Stimulated activated CD4-positive, alpha-beta T cell treated with anti-CD3 and anti-CD28 coated beads, Interleukin-2, amount 100 ng/mL, for 4 hours (primary cell): ENCODE results near the gene CCDC180.
"Not testable (repeated sequence)": the region's sequence is repeated elsewhere in the genome, so short reads cannot be mapped to it uniquely, and the experiment has no call there.

Experiments
- DNase-seq: peaks from one replicate; pipeline ENCODE4 v3.0.0-alpha.2; 2020; ENCODE audit warnings: low read depth

Gene CCDC180

DNA sequence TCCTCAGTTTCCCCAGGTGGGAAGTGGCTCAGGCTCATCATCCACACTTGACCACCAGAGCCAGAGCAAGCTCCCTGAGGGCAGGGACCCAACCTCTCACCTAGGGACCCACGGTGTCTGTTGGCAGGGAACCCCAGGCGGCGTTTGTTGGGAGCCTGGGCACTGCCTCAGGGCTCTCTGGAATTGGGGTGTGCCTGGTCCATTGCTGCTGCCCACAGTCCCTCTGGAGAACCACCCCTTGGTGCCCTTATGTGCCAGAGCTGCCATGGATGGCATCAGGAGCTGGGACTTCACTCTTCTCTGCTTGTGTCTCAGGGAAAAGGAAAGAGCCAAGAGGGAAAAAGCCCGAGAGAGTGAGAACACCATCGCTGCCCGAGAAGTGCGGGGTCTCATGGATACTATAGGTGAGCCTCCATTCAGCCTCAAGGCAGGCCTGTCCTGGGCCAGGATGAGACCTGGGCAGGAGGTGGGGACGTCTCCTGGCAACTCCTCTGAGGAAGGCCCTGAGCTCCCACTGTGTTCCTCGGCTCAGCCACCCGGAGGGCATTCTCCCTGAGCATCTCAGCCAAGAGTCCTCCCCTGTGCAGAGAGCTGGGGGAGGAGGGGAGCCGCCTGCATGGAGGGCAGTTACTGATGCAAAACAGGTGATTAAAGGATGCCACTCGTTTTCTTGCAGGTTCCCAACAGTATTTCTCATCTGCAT is 4.5 kb downstream of the CCDC180 start:
- DNase-seq, result no peak

DNA sequence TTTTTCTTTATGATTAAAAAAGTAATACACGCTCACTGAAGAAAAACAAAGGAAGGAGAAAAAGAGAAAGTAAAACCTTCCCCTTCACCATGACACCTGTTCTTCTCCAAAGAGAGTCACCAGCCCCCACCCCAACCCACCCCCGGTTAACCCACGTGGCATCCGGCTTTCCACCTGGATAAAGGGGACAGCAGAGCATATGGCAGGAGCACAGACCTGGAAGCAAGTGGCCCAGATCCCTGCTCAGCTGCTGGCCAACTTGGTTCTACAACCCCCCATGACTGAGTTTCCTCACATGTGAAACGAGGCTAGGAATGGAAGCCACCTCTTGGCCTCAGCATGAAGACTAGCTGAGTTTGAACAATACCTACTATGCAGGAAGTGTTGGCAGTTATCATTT is 5.1 kb downstream of the CCDC180 start:
- no peak for DNase-seq

DNA sequence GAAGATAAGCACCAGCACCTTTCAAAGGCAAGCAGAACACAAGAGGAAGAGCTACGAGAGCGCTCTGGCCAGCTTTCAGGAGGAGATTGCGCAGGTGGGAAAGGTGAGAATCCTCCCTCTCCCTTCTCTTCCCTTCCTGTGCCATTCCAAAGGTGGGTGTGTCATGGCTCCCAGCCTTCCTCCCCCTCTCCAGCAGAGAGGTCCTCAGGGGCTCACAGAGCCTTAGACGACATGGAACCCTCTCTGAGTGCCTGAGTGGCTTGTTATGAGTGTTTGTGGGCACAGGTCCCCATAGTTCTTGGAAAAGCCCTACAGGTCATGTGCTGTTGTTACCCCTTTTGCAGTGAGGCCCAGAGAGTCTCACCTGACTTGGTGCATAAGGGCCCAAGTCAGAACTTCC is 5.8 kb downstream of the CCDC180 start:
- no peak for DNase-seq

DNA sequence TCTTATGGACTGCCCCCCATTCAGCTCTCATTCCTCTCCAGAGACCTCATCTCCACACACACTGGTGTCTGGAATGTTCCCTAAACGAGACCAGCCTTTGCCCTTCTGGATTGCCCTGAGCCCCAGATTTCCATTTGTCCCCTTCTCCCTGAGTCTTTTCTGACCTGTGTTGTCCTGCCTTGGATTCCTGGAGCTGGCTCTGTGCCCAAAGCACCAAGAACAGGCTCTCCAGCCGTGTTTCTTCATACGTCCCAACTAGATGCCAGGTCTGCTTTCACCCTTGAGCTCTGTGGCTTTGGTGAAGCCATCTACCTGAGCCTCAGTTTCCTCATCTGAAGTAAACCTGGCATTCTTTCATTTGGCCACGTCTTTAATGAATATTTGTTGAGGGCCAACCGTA is 6.3 kb downstream of the CCDC180 start:
- DNase-seq, result no peak

DNA sequence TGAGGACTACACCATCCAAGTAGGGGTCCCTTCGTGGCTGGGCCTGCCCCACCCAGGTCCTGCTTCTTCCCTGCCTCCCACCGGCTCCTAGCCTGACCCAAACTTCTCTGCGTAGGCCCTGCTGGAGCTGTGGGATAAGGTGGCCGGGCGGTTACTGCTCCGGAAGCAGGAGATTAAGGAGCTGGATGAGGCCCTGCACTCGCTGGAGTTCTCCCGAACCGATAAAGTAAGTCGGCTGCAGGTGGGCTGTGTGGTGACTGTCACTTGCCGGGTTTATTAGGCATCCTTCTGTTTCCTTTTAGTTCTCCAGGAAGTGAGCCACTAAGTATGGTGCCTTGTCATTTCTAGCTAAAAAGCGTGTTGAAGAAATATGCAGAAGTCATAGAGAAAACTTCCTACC is 7.0 kb downstream of the CCDC180 start:
- DNase-seq, result no peak

DNA sequence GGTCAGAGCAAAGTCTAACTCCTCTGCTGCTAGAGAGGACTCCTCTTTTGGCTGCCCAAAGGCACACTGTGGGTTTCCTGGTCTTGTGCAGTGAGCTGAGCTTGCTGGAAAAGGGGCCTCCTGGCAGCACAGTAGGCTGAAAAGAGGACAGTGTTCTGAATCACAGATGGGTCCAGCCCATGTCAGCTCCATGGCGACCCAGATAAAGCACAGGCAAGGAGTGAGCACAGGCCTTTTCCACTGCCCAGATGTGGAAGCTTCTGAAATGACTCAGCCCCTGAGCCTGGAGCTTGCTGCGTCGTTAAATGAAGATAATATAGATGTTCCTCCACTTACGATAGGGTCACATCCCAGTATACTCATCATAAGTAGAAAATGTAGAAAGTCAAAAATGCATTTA is 8.1 kb downstream of the CCDC180 start:
- DNase-seq, result no peak

DNA sequence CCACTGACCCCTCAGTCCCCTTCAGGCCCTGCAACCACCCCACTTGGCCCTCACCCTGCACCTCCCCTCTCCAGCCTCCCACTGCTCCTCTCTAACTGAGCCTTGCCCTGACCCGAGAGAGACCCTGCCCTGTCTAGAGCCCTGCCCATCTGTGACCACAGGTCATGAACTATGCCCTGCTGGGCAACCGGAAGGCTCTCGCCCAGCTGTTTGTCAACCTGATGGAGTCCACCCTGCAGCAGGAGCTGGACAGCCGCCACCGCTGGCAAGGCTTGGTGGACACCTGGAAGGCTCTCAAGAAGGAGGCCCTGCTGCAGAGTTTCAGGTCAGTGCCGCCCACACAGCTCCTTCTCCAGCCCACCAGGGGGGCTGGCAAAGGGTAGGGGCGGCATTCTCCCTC is 9.4 kb downstream of the CCDC180 start:
- DNase-seq, result no peak

DNA sequence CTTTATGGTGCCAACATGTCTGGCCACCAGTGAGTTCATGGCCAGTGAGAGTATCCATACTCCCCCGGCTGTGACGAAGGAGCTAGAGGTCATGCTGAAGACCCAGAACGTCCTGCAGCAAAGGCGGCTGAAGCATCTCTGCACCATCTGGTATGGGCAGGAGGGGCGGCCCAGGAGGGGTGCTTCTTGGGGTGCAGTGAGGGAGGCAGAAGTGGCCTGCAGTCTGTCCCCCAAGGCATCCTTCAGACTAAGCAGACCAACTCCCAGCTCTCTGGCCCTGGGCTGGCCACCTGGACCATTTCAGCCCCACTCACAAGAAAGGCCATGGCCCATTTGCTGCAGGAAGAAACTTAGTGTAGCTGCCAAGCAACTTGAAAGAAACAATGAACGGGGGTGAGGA is 11.0 kb downstream of the CCDC180 start:
- DNase-seq, result no peak

DNA sequence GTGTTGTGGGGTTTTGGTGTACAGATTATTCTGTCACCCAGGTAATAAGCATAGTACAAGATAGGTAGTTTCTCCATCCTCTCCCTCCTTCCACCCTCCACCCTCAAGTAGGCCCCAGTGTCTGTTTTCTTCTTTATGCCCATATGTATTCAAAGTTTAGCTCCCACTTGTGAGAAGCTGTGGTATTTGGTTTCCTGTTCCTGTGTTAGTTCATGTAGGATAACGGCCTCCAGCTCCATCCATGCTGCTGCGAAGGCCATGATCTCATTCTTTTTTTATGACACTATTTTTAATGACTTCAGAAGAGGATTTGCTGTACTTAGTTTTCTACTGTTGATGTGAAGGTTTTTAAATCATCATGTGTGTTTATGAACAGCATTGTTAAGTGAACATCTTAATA is 11.9 kb downstream of the CCDC180 start:
- DNase-seq, result no peak

DNA sequence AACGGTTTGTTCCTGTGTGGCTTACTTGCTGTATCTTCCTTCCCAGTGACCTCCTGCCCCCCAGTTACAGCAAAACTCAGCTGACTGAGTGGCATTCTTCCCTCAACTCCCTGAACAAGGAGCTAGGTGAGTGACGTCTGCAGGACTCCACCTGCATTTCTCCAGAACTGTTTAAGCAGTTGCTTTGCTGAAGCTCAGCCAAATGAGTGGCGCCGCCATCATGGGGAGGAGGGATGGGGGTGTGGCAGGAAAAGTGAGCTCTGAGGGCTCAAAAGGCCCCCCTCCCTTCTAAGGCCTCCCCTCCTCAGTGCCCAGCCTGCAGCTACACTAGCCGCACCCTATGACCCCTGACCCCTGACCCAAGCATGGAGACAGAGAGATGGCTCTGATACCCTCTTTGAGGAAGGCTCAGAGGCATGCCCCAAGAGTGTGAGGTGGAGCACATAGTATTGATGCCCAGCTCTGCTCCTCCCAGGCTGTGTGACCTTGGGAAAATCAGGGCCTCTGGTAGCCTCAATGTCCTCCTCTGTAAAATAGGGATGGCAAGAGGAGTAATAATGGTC is 12.7 kb downstream of the CCDC180 start:
- DNase-seq, result no peak

DNA sequence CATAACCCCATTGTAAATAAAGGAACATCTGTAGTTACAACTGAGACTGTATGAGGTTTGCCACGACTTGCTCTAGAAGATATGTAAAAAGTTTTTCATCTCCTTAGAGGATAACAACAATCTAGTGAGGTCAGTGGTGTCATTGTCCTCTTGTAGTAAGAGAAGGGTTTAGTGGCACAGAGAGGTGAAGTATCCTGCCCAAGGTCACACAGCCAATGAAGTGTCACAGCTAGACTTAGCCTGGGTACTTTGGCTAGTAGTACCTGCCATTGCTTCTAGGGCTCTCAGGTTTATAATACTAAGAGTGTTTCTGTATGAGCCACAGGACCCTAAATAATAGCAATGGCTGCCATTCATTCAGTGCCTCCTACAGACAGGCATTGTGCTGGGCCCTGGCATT is 13.8 kb downstream of the CCDC180 start:
- no peak for DNase-seq

DNA sequence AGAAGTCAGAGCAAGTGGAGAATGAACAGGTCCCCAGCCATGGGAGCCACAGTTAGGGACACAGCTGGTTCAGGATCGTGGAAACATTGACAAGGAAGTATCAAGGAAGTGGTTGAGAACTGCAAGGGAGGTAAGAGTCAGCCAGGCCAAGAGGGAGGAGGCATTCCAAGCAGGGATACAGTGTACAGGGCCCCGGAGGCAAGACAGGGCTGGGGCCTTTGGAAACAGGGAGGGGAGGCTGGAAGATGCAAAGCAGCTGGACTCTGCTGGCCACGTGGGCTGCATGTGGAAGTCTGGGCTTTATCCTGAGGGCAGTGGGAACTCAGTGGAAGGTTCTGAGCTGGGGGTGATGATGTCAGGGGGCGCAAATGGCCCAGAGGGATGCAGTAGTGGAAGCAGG is 14.2 kb downstream of the CCDC180 start:
- no peak for DNase-seq

DNA sequence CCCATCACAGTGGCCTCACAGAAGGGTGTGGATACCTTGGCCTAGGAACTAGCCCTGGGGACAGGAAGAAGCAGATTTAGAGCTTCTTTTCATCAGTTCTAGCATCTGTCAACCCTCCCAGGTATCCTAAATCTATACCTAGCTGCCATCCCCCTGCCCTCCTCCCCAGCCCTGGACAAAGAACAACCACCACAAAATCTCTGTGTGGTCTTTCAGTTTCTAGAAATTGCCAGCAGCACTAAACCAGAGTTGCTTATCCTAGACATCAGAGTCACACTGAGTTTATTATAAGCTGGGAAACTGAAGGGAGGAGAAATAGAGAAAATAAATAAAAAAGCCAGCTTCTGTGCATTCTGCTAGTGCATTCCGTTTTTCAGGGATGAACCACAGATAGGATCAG is 14.6 kb downstream of the CCDC180 start:
- no peak for DNase-seq

DNA sequence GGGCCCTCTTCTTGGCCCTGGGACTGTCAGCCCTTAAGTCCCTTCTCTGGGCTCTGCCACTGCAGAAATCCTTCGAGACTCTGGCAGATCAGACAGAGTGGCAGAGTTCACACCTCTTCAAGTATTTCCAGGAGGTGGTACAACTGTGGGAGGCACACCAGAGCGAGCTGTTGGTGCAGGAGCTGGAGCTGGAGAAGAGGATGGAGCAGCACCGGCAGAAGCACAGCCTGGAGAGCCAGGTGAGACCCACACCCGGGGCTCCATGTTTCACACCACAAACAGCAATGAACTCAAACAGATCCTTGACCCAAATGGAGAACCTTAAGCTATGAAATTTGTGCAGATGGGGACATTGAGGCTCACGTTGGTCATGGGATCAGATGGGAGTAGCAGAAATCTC is 17.5 kb downstream of the CCDC180 start:
- no peak for DNase-seq

DNA sequence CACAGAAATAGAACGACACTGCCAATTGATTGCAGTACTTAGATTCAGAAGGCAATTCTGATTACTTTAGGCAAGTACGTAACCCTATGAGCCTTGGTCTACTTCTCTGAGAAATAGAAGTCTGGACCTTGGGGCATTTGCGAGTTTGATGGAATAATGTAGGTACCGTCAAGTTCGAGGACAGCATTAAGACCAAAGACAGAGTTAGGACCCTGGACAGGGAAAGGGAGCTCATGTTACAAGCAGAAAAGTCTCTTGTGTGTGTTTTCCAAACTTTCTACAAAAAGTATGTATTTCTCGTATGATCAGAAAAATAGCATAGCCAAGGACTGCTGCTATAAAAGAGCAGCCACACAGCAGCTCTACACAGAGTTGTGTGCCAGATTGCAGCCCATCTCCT is 20.1 kb downstream of the CCDC180 start:
- no peak for DNase-seq

DNA sequence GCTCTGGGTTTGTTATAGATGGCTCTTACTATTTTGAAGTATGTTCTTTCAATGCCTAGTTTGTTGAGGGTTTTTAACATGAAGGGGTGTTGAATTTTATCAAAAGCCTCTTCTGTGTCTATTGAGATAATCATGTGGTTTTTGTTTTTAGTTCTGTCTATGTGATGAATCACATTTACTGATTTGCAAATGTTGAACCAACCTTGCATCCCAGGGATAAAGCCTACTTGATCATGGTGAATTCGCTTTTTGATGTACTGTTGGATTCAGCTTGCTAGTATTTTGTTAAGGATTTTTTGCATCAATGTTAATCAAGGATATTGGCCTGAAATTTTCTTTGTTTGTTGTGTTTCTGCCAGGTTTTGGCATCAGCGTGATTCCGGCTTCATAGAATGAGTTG is 25.5 kb downstream of the CCDC180 start:
- no peak for DNase-seq

DNA sequence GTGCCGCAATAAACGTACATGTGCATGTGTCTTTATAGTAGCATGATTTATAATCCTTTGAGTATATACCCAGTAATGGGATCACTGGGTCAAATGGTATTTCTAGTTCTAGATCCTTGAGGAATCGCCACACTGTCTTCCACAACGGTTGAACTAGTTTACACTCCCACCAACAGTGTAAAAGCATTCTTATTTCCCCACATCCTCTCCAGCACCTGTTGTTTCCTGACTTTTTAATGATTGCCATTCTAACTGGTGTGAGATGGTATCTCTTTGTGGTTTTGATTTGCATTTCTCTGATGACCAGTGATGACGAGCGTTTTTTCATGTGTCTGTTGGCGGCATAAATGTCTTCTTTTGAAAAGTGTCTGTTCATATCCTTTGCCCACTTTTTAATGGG is 28.2 kb downstream of the CCDC180 start:
- DNase-seq, result not testable (repeated sequence)

DNA sequence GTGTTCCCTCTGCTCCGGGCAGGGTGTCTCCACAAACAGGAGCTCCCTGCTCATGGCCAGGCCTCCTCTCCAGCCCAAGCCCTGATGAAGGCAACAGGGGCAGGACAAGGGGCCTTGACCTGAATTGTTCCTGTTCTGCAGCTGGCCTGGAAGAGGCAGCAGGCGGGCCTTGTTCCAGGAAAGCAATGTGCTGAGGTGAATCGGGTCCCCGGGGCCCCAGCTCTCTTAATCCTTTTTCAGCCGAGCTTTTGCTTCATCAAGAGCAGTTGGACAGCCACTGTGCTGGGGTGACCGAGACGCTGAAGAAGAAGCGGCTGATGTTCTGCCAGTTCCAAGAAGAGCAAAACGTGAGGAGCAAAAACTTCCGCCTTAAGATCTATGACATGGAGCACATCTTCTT is 41.4 kb downstream of the CCDC180 start:
- DNase-seq, result no peak

DNA sequence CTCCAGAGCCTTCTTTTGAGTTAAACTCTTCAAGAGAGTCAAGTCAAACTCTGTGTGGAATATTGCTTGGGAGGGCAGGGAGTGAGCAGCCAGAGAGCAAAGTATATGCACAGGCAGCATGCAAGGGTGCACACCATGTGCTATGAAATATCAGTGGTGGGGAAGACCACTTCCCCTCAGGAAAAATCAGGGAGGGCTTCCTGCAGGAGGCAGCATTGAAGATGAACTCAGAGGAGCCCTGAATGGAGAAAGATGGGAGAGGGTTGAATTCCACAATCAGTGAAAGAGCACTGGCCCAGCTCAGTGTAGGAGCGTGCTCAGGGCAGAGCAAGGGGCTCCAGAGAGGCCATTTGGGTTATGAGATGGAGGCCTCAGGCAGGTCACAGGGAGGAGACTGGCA is 41.9 kb downstream of the CCDC180 start:
- no peak for DNase-seq

DNA sequence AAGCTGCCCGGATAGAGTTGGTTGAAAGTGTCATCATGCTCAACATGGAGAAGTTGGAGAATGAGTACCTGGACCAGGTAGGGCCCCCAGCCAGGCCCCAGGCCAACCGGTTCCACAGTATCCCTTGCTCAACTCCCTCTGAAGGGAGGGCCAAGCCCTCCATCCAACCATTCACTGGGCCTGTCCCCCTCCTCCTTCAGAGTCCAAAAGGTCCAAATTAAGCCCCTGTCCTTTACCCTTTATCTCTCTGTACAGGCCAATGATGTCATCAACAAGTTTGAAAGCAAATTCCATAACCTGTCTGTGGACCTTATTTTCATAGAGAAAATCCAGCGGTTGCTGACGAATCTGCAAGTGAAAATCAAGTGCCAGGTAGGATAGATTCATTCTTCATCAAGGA is 47.2 kb downstream of the CCDC180 start:
- DNase-seq, result no peak

DNA sequence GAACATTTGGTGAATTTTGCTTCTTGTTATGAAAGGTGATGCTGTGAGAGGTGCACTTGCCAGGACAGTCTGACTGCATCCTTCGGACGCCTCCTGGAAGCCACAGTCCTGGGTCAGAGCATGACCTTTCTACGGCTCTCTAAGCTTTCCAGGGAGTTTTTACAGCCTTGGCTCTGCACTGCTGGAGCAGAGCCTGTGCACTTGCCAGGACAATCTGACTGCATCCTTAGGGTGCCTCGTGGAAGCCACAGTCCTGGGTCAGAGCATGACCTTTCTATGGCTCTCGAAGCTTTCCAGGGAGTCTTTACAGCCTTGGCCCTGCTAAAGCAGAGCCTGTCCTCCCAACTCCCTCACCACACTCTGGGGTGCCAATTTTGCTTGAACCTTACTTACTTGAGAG is 49.6 kb downstream of the CCDC180 start:
- DNase-seq, result no peak
